GM12892 (cell line): ENCODE measurements around the gene SULT6B1.

ENCODE experiments used
- POLR2A ChIP-seq: IDR thresholded peaks from 2 replicates; pipeline ENCODE4 v1.6.1; 2011; ENCODE audit warnings: low read depth, low read length, control low read depth
- POLR2AphosphoS5 ChIP-seq: IDR thresholded peaks from 2 replicates; pipeline ENCODE4 v1.6.1; 2011; ENCODE audit warnings: low read depth, low read length, control low read depth
- TAF1 ChIP-seq: IDR thresholded peaks from 2 replicates; pipeline ENCODE4 v1.6.1; 2011; ENCODE audit warnings: low read depth, mild to moderate bottlenecking, control low read depth, low read length, borderline replicate concordance

GRCh38 chr2:37211212-37211611 lies 22.7 kb upstream of the SULT6B1 start:
- TF ChIP-seq POLR2AphosphoS5: no peak
- no peak for TF ChIP-seq POLR2A
- no peak for TF ChIP-seq TAF1
